HFF-Myc (cell line): ENCODE data around the gene SHISA6.

ENCODE experiments used
- DNase-seq: peaks from one replicate; pipeline ENCODE4 v3.0.0-alpha.2; 2011; ENCODE audit warnings: low read depth; ENCODE audit errors: extremely low read depth
- H3K4me3 ChIP-seq: replicated peaks from 2 replicates; pipeline ENCODE4 v1.5.1; 2011; ENCODE audit warnings: low read depth, mild to moderate bottlenecking, control low read depth, low read length
- TF ChIP-seq, protein P1 (sequence below): IDR thresholded peaks from 2 replicates; pipeline ENCODE4 v1.5.1; 2012; ENCODE audit warnings: mild to moderate bottlenecking, low read depth, low read length, control low read depth; ENCODE audit errors: missing control alignments

Gene SHISA6

DNA sequence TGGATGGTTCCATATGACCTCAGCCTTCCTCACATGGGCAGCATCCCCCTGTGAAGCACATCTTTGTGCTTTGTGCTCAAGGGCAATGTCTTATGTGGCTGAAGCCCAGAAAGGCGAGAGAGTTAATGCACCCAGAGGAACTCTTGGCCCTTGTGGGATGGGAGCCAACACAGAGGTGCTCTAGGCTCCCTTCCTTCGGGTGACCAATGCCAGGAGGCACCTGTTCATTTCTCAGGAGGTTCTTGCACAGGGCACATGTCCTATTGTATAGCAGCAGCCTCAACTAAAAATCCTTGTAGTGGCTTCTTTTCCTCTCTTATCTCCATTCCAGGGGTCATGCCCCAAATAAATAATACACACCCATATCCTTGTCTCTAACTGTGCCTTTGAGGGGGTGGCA is 273.6 kb downstream of the SHISA6 start:
- DNase-seq: no peak
- TF ChIP-seq, protein P1, sequence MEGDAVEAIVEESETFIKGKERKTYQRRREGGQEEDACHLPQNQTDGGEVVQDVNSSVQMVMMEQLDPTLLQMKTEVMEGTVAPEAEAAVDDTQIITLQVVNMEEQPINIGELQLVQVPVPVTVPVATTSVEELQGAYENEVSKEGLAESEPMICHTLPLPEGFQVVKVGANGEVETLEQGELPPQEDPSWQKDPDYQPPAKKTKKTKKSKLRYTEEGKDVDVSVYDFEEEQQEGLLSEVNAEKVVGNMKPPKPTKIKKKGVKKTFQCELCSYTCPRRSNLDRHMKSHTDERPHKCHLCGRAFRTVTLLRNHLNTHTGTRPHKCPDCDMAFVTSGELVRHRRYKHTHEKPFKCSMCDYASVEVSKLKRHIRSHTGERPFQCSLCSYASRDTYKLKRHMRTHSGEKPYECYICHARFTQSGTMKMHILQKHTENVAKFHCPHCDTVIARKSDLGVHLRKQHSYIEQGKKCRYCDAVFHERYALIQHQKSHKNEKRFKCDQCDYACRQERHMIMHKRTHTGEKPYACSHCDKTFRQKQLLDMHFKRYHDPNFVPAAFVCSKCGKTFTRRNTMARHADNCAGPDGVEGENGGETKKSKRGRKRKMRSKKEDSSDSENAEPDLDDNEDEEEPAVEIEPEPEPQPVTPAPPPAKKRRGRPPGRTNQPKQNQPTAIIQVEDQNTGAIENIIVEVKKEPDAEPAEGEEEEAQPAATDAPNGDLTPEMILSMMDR: no peak
- H3K4me3 ChIP-seq: no peak overlapping the region

DNA sequence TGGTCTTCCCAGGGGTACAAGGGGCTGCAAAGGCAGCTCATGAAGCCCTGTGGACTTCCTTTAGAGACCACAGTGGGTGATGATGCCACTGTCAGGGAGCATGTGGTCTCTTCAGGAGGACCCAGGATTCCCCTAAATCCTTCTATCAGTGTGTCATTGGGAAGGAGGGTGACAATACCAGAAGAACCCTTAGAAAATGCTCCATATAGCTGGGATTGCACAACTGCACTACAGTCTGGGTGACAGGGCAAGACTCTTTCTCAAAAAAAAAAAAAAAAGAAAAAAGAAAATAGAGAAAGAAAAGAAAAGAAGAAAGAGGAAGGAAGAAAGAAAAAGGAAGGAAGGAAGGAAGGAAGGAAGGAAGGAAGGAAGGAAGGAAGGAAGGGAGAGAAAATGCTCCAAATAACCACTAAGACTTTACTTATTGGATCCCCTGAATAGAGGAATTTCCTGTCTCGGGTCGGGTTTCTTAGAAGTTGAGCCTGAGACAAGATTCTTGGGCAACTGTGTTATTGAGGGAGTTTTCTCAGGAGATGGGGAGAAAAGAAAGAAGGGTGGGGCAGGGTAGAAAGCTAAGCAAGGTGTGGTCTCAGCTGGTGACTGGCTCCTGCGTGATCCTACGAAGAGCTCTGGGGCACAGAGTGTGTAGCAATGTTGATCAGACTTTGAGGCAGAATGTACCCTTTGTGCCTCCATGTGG is 274.1 kb downstream of the SHISA6 start:
- H3K4me3 ChIP-seq: no peak overlapping the region
- TF ChIP-seq, protein P1: no peak

DNA sequence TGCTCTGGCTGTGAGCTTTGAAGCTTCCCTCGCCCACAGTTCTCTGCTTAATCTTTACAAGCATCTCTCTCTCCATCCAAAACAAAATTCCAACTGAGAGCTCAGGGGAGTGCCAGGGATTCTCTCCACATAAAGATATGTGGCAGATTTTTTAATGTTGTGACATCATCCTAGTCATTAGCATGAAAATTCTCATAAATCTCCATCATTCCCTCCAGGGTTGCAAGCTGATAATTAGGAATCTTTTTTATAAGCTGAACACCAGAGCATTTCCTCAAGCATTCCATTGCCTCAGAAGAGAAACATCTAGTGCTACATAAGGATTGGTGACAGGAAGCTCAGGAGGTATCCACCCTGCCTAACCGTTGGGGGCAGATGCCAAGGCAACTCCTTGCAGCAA is 274.9 kb downstream of the SHISA6 start:
- no peak for DNase-seq
- TF ChIP-seq, protein P1: no peak
- H3K4me3 ChIP-seq: no peak overlapping the region

More for the DNA sequence above, 274.1 kb downstream of the SHISA6 start:
- DNase-seq: no peak

DNA sequence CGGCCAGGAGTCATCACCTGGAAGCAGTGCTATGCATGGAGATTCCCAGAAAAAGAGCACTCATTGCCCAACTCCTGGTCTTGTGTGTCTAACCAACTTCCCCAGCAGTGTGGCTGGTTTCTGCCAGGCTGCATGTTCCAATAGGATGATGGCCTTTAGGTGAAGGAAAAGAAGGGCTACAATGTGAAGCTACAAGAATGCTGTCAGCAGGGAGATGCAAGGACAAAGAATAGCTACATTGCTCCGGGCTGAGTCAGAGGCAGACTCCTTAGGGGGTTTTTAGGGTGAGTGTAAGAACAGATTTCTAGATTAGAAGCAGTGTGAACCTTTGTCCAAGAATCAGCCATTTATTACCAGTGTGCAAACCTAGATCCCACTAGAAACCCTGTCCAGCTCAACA is 294.2 kb downstream of the SHISA6 start:
- TF ChIP-seq, protein P1: no peak
- no peak for DNase-seq
- H3K4me3 ChIP-seq: no peak overlapping the region

DNA sequence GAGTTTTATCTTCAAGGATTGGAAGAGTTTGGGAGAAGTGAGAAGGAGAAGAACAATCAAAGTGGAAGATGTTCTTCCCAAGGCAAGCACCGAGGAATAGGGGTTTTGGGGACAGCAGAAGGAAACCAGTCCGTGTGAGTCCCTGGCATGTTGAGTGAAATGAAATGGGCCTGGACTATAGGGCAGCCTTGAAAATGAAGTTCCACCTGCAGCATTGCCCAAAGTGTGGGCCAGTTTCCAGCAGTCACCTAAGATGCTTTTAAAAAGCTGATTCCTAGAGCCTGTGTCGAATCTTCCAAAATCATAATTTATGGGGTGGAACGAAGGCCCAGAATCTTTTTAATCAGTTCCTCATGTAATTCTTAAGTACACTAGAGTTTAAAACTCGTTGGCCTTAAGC is 297.4 kb downstream of the SHISA6 start:
- no peak for DNase-seq

DNA sequence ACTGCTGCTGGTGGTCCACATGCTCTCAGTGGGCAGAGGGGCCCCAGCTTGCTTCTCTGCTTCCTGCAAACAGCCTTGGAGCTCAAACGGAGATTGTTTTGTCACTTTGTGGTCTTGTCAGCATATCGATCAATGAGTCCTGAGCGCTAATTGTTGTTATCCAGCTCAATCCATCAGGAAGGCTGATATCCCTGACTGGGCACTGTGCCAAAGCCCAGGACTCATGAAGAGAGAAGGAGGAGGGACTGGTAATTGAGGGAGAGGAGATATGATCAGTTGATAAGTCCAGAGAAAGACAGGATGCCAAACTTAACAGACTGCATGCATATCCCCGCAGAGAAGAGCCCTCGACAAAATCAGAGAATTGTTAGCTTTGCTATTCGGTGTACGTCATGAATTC is 298.6 kb downstream of the SHISA6 start:
- DNase-seq: no peak
- H3K4me3 ChIP-seq: no peak overlapping the region
- TF ChIP-seq, protein P1: no peak

More for the DNA sequence above, 297.4 kb downstream of the SHISA6 start:
- TF ChIP-seq, protein P1: no peak
- no peak overlapping the region for H3K4me3 ChIP-seq

DNA sequence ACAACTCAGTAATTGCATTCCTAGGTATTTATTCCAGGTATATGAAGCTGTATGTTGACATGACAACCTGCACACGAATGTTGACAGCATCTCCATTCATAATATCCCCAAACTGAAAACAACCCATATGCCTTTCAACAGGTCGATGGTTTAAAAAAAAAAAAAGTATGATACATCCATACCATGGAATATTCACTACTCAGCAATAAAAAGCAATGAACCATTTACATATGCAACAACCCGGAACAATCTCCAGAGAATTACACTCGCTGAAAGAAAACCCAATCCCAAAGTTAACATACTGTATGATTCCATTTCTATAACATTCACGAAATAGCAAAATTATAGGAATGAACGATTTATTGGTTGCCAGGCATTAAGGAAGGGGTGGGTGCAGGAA is 304.0 kb downstream of the SHISA6 start:
- no peak for DNase-seq
- TF ChIP-seq, protein P1: no peak
- no peak overlapping the region for H3K4me3 ChIP-seq
